MM.1S (cell line): ENCODE results near the gene ATP2B2.

Experiments
- DNase-seq: peaks from one replicate; pipeline ENCODE4 v3.0.0-alpha.2; 2015
- H2AFZ ChIP-seq: fragments of 300-600 bp; sonication (generic); 2 replicates; pipeline ENCODE4 v1.6.0; 2016; ENCODE audit warnings: antibody characterized with exemption, low read length
- H3F3A ChIP-seq: fragments of 300-600 bp; sonication (generic); 2 replicates; pipeline ENCODE4 v1.6.1; 2016; ENCODE audit warnings: mild to moderate bottlenecking, antibody characterized with exemption, low read length, moderate library complexity, mixed read lengths; ENCODE audit not compliant: insufficient read depth
- H3K27ac ChIP-seq: fragments of 300-600 bp; sonication (generic); 2 replicates; pipeline ENCODE4 v1.5.1; 2016; ENCODE audit warnings: mild to moderate bottlenecking, low read length
- H3K27me3 ChIP-seq: fragments of 300-600 bp; sonication (generic); replicated peaks from 2 replicates; pipeline ENCODE4 v1.6.0; 2016; ENCODE audit warnings: low read length; ENCODE audit not compliant: insufficient read depth
- H3K36me3 ChIP-seq: fragments of 300-600 bp; sonication (generic); replicated peaks from 2 replicates; pipeline ENCODE4 v1.6.1; 2016; ENCODE audit warnings: mild to moderate bottlenecking, low read length, mixed read lengths; ENCODE audit not compliant: insufficient read depth
- H3K4me1 ChIP-seq: fragments of 300-600 bp; sonication (generic); 2 replicates; pipeline ENCODE4 v1.6.1; 2016; ENCODE audit warnings: low read length, mixed read lengths
- H3K4me2 ChIP-seq: fragments of 300-600 bp; sonication (generic); 2 replicates; pipeline ENCODE4 v1.6.0; 2016; ENCODE audit warnings: low read depth, low read length
- H3K4me3 ChIP-seq: fragments of 300-600 bp; sonication (generic); 2 replicates; pipeline ENCODE4 v1.5.1; 2016; ENCODE audit warnings: low read length, mixed read lengths
- H3K79me2 ChIP-seq: fragments of 300-600 bp; sonication (generic); 2 replicates; pipeline ENCODE4 v1.6.1; 2016; ENCODE audit warnings: mixed run types, low read length, mixed read lengths
- H3K9ac ChIP-seq: fragments of 300-600 bp; sonication (generic); 2 replicates; pipeline ENCODE4 v1.6.1; 2016; ENCODE audit warnings: low read length, mixed read lengths
- H3K9me2 ChIP-seq: fragments of 300-600 bp; sonication (generic); replicated peaks from 2 replicates; pipeline ENCODE4 v1.6.1; 2016; ENCODE audit warnings: mild to moderate bottlenecking, low read length, mixed read lengths; ENCODE audit not compliant: insufficient read depth
- H3K9me3 ChIP-seq: fragments of 300-600 bp; sonication (generic); replicated peaks from 2 replicates; pipeline ENCODE4 v1.6.1; 2016; ENCODE audit warnings: mild to moderate bottlenecking, low read length, mixed read lengths; ENCODE audit not compliant: insufficient read depth
- H4K20me1 ChIP-seq: fragments of 300-600 bp; sonication (generic); 2 replicates; pipeline ENCODE4 v1.6.1; 2016; ENCODE audit warnings: mild to moderate bottlenecking, low read length, moderate library complexity, mixed read lengths; ENCODE audit not compliant: insufficient read depth
- CTCF ChIP-seq: fragments of 300-600 bp; sonication (generic); IDR thresholded peaks from 2 replicates; pipeline ENCODE4 v1.5.1; 2016; ENCODE audit warnings: antibody characterized with exemption, low read length, mixed read lengths
- EZH2 ChIP-seq: fragments of 300-600 bp; sonication (generic); optimal IDR thresholded peaks from 2 replicates; pipeline ENCODE3; 2017; ENCODE audit warnings: low read depth, mild to moderate bottlenecking, antibody characterized with exemption, low read length, mixed read lengths
- EZH2phosphoT487 ChIP-seq: fragments of 300-600 bp; sonication (generic); IDR thresholded peaks from 2 replicates; pipeline ENCODE4 v1.6.1; 2018; ENCODE audit warnings: antibody characterized with exemption, low read length

ATP2B2 gene

DNA sequence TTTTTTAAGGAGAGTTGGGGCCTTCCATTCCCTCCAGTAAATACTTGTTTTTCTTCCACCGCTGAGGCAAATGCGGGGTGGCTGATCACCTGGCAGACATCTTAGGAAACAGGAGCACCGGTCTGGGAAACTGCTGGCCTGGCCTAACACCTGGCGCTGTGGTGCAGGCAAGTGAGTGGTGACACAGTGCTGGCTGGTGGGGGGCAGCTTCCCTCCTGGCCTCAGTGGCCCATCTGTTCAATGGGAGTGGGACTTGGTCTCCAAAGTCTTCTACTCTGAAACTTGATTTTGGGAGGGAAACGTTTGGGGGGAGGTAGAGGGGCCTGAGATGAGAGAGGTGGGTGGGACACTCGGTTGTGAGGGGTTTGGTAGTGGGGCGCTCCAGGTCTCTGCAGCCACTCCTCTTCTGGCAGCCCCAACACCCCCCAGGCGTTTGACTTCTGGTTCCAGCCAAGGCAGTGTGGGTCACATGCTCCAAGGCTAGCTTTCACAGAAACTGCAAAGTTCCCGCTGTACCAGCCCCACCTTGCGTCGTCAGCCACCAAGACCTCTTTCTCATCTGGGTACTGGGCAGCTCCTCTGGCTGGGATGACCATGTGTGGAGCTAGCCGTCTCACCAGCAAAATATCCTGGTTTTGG lies 217.3 kb downstream of the ATP2B2 start:
- Histone ChIP-seq H3K9ac (no peak overlapping the region), H3K4me1 (no peaks in the 10 kb centered on the region), H3K79me2 (no peaks in the 10 kb centered on the region), H3K27me3 (no peaks in the 10 kb centered on the region), H3F3A (no peaks in the 10 kb centered on the region), H3K9me3 (no peaks in the 10 kb centered on the region), H3K36me3 (no peaks in the 10 kb centered on the region), H3K4me3 (no peak overlapping the region), H3K27ac (no peak overlapping the region), H3K4me2 (no peak overlapping the region), H4K20me1 (no peaks in the 10 kb centered on the region), H2AFZ (no peak overlapping the region), H3K9me2 (no peaks in the 10 kb centered on the region)
- no peak for DNase-seq
- TF ChIP-seq CTCF (no peak), EZH2 (no peak), EZH2phosphoT487 (no peak)

GRCh38 chr3:10286596-10287295 lies 218.6 kb downstream of the ATP2B2 start:
- Histone ChIP-seq H4K20me1 (no peaks in the 10 kb centered on the region), H3K9ac (no peak overlapping the region), H3F3A (no peaks in the 10 kb centered on the region), H3K9me2 (no peaks in the 10 kb centered on the region), H2AFZ (no peak overlapping the region), H3K4me1 (no peaks in the 10 kb centered on the region), H3K4me2 (no peak overlapping the region), H3K79me2 (no peaks in the 10 kb centered on the region), H3K4me3 (no peak overlapping the region), H3K27me3 (no peaks in the 10 kb centered on the region), H3K27ac (no peak overlapping the region), H3K36me3 (no peaks in the 10 kb centered on the region), H3K9me3 (no peaks in the 10 kb centered on the region)
- DNase-seq, result peak; percentile 37
- TF ChIP-seq CTCF (peak; percentile 42), EZH2phosphoT487 (no peak)

DNA sequence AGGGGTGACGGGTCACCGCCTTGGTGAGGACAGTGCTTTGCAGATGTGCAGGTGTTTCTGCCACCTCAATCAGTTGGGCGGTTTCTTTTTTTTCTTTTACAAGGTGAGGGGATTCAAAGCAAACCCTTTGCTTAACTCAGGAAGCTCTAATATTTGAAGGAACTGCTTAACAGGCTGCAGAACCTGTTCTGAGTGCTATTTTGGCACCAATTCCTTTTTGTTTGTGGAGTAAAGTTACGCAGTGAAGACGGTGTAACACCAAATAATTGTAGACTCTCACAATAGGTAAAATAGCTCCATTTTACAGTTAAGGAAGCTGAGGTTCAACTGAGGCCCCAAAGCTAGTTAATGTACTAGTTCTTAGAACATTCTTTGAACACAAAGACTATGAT lies 219.3 kb downstream of the ATP2B2 start:
- Histone ChIP-seq H3K79me2 (no peaks in the 10 kb centered on the region), H3K4me2 (no peak overlapping the region), H3K4me3 (no peak overlapping the region), H3K27me3 (no peaks in the 10 kb centered on the region), H3K4me1 (no peaks in the 10 kb centered on the region), H3K9ac (no peak overlapping the region), H3K9me2 (no peaks in the 10 kb centered on the region), H3K36me3 (no peaks in the 10 kb centered on the region), H3F3A (no peaks in the 10 kb centered on the region), H3K9me3 (no peaks in the 10 kb centered on the region), H2AFZ (no peak overlapping the region), H3K27ac (no peak overlapping the region), H4K20me1 (no peaks in the 10 kb centered on the region)
- no peak for TF ChIP-seq EZH2phosphoT487
- TF ChIP-seq EZH2, result no peak
- TF ChIP-seq CTCF, result no peak
- DNase-seq, result no peak
